NCI-H748 treated with DMSO at 0.1 percent for 48 hours (cell line): ENCODE data around the gene TSHZ3.

ENCODE experiments used
- DNase-seq: peaks from one replicate; lab custom pipeline; 2025; lab: John Stamatoyannopoulos, UW

The TSHZ3 gene

GRCh38 chr19:31312009-31312676 is 37.1 kb downstream of the TSHZ3 start:
- DNase-seq = no peak

DNA sequence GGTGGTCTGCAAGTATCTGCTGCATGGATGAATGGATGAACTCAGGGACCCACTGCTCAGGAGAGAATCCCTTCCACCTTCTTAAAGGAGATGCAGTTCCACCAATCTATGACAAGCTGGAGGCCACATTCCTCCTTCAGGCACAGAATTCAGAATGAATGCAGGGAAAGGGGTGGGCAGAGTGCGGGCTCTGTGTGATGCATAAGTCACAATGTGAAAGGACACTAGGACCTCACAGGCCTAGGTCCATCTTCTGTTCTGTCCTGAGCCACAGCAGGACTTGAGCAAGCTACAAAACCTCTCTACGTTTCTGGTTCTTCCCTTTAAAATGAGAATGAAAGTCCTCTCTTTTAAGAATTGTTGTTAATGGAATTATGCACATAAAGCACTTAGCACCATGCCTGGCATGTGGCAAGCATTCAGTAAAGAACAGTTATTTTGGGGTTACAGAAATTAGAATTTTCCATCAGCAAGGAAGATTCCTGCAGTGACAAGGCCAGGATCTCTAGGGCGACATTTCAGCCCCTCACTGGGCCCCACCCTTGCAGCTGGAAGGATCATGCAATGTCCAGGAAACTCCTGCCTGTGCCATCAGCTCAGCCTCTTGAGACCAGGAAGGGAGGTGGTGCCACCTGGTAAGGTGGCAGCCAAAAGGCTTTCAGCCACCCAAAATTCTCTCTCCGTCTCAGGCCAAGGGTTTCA is 38.7 kb downstream of the TSHZ3 start:
- DNase-seq = no peak

DNA sequence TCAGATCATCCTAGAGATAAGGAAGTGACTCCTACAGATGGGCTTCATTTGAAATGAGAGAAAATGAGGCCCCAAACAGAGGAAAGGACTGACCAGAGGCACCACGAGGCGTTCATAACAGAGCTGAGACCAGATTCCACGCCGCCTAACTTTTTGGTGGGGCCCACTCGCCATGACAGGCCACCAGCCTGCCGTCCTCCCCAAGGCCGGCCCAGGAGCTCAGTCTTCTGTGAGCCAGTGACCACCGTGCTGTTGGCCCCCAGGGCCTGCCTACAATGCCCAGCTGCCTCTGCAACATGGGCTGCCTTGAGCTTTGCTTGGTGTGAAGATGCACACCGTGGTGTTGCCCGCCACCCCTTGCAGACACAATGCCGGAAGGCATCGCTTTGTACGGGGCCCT is 40.5 kb downstream of the TSHZ3 start:
- DNase-seq = no peak

GRCh38 chr19:31307071-31307669 is 42.1 kb downstream of the TSHZ3 start:
- DNase-seq = no peak

DNA sequence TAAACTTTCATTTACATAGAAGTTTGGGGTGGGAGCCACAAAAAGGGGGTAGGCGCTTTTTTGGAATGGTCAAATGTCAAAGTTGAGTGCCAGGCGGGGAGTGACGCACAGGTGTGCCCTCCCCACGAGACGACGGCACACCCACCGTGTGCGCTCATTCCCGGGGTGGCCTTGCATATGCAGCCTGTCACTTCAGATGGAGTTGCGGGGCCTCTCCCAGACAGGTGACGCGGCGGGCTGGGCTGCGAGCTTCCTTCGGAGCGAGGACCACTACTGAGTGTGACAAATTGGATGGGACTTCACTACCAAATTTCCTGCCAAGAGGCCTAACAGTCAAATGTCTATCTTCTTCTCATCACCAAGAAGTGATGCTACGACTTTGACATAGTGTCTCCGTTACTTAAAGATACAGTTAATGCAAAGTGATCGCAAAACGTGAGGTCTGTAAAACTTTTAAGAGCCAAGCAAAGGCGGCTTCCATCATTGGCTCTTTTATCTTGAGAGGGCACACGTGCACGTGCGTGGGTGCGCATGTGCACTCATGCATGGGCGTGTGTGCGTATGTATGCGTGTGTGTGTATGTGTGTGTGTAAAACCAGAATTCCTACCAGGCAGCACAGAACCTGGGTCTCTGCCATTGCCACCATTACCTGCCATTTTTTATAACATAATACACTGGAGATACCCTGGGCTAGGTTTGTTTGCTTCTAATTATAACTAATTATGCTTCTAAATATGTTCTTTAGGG is 43.1 kb downstream of the TSHZ3 start:
- no peak for DNase-seq

DNA sequence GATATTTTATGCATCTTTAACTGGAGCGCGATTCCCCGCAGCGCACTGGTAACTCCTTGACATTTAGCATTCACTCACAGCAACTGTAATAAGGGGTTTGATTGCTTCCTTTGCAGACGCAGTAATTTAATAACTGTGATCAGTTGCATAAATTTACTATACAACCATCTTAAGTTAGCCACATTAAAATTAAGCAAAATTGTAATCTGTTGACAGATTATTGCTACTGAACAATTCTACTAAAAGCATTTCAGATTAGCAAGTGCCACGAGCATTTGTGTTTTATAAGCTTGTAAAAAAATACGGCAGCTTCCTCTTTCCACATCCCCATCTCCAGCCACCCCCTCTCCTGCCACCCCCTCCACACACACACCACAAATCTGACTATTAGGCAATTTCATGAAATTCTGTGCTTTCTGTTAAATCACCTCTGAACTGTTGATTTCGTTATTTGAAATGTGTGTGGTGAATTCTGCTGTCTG is 44.4 kb downstream of the TSHZ3 start:
- no peak for DNase-seq

DNA sequence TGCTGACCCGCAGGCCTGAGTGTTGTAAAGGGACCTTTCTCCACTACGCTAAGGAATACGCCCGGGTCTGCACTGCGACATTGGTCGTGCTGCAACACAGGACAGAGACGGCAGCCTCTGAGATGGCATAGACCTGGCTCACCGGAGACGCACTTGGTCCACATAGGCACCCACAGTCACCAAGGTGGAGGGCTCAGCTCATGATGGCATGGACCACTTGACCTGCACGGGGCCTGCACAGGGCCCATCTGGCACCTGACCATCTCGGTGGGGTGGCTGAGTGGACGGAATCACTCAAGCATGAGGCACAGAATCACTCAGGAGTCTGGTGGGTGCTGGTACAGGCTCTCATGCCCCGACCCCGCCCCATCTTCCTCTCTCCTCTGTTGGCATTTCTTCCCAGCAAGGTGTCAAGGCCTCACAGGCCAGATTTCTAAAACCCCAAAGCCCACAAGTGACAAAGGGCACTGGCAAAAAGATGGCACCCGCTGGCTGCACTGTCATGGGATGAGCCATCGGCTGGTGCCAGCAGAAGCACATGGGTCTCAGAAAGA is 45.9 kb downstream of the TSHZ3 start:
- no peak for DNase-seq

DNA sequence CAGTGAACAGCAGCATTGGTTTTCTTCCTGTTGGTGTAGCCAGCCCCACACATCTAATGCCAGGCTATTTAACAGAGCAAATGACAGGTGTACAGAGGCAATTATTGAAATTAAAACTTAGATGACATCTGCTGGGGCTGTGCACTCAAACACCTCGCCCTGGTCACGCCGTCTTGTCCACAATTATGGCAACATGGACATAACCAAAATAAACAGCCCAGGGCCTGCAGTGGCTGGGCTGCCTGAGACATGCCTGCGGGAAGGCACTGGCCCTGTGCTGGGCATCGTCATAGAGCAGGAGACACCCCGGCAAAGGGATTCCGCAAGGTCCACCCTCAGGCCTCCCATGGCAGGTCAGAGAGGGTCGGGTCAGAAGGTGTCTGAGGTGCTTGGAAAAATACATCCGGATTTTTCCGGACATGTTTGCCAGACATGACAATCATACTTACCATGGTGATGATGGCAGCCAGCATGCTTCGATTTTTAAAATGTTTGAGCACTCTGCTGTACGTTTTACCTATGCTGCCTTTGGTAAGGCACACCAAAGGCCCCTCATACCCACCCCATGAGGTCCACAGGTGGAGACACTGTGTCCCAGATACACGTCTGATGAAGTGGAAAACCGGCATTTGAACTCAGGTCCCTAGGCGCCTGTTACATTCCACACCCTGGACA is 47.8 kb downstream of the TSHZ3 start:
- no peak for DNase-seq

GRCh38 chr19:31300422-31300821 is 48.8 kb downstream of the TSHZ3 start:
- DNase-seq = no peak

DNA sequence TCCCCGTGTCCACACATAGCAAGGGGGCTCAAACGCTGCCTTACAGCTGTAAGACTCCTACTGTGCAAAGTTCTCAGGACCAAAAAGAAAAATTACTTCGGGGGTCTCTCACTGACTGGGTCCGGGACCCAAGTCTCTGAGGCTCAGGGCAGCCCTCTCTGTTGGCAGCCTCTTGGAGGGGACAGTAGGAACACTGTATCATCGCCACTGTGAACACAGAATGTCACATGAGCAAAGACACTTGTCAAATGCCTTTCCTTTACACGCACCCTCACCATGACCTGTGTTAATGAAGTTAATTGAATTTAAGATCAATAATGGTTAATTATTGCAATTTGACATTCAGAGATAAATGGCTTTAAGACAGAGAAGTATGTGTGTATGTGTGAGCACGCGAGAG is 49.6 kb downstream of the TSHZ3 start:
- no peak for DNase-seq

DNA sequence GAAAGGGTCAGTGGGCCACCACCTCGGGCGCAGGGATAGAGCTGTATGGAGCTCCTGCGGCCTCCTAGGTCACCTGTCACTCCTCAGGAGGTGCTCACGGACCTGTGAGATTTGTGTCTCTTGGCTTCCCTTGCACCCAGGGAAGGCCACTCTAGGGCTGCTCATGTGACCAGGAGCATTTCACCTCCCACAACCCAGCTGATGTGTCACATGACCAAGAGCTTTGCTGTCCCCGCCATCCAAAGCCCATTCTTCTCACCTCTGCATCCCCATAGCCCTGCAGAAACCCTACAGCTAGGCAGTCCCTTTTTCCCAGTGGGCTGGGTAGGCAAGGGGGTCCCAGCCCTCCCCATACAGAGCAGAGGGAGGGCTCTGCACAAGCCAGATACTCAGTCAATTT is 51.2 kb downstream of the TSHZ3 start:
- DNase-seq = no peak

GRCh38 chr19:31296741-31297390 is 52.4 kb downstream of the TSHZ3 start:
- no peak for DNase-seq

GRCh38 chr19:31294189-31294588 is 55.0 kb downstream of the TSHZ3 start:
- DNase-seq = no peak

DNA sequence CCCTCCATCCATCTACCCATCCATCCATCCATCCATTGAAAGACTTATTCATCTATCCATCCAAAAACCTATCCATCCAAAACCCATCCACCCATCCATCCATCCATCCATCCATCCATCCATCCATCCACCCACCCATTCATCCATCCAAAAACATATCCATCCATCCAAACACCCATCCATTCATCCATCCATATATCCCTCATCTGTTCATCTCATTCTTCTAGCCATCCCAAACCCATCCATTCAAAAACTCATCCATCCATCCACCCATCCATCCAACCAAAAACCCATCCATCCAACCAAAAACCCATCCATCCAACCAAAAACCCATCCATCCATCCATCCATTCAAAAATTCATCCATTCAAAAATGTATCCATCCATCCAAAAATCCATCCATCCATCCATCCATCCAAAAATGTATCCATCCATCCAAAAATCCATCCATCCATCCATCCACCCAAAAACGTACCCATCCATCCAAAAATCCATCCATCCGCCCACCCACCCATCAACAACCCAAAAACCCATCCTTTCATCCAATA is 56.5 kb downstream of the TSHZ3 start:
- no peak for DNase-seq

GRCh38 chr19:31290931-31291590 is 58.2 kb downstream of the TSHZ3 start:
- no peak for DNase-seq

GRCh38 chr19:31289976-31290375 is 59.3 kb downstream of the TSHZ3 start:
- DNase-seq = no peak

- no peak for DNase-seq
Measured at GRCh38 chr19:31289381-31289880, 59.8 kb downstream of the TSHZ3 start.

DNA sequence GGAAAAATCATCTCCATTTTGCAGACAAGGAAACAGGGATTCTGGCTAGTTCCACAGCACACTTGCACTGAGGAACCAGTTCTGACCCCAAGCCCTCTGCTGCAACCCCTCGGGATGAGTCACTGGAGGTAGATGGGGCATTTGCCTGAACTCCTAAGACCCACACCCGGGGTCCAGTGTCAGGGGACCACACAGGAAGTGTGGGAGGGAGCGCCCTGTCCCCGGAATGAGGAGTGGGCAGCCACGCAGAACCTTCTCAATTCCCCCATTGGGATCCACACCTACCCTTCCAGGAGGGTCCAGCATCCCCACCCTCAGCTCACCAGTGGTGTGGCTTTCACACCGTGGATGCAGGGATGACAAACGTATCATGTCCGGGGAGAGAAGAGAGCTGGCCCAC is 62.7 kb downstream of the TSHZ3 start:
- DNase-seq = no peak

GRCh38 chr19:31285744-31286143 is 63.5 kb downstream of the TSHZ3 start:
- DNase-seq = no peak

- no peak for DNase-seq
Measured at GRCh38 chr19:31284621-31285020, 64.6 kb downstream of the TSHZ3 start.
